Endothelial cell of umbilical vein (primary cell): ENCODE data around the gene SLCO3A1. TPM values are rescaled to one million over a fixed set of nuclear protein-coding genes. Genes with fewer than 3 reads are reported as not detected.

Experiments
- BruUV-seq: library from RNA; stranded (reverse); fragments of 400-500 nt; replicated peaks from 2 replicates; lab custom pipeline; 2021; lab: Mats Ljungman, UMichigan
- CTCF ChIA-PET: fragments of 300-600, 350-600 bp; sonication (Branson Sonifier 250); formaldehyde crosslinking; loops from one replicate; lab custom pipeline; 2021; ENCODE audit warnings: antibody characterized with exemption, inconsistent platforms; lab: Charles Lee
- POLR2A ChIA-PET: fragments of 300-600, 350-600 bp; sonication (Branson Sonifier 250); formaldehyde crosslinking; loops from one replicate; lab custom pipeline; 2021; ENCODE audit warnings: antibody characterized with exemption, inconsistent platforms; lab: Charles Lee
- DNase-seq: peaks from one replicate; pipeline ENCODE4 v3.0.0-alpha.2; 2011; ENCODE audit warnings: low read depth, low spot score
- FAIRE-seq: peaks from 2 replicates; lab custom pipeline; 2011; peaks lifted over from hg19 to GRCh38; lab: Jason Lieb, UNC
- H2AFZ ChIP-seq: 2 replicates; pipeline ENCODE4 v1.6.0; 2012; ENCODE audit warnings: low read depth, low read length, control low read depth, inconsistent platforms
- H3K27ac ChIP-seq: 2 replicates; pipeline ENCODE4 v1.5.1; 2011; ENCODE audit warnings: low read depth, mild to moderate bottlenecking, control low read depth, low read length, moderate library complexity; ENCODE audit not compliant: insufficient read depth
- H3K27me3 ChIP-seq, 2 experiments: 2 replicates each; pipeline versions ENCODE4 v1.6.0 to v1.6.1; 2011; ENCODE audit warnings: low read length in 2 of 2, mixed read lengths in 1 of 2; ENCODE audit not compliant: control insufficient read depth in 2 of 2, insufficient read depth in 2 of 2
- H3K36me3 ChIP-seq, 2 experiments: 2 replicates in 1 of 2; 3 replicates in 1 of 2; pipeline ENCODE4 v1.5.1; 2011; ENCODE audit warnings: low read length in 2 of 2, mild to moderate bottlenecking in 1 of 2, moderate library complexity in 1 of 2; ENCODE audit not compliant: control insufficient read depth in 2 of 2, insufficient read depth in 2 of 2; ENCODE audit errors: extremely low read depth in 1 of 2
- H3K4me1 ChIP-seq: 3 replicates; pipeline ENCODE4 v1.5.1; 2011; ENCODE audit warnings: mild to moderate bottlenecking, low read length; ENCODE audit not compliant: control insufficient read depth, insufficient read depth; ENCODE audit errors: extremely low read depth
- H3K4me2 ChIP-seq: 2 replicates; pipeline ENCODE4 v1.6.1; 2011; ENCODE audit warnings: low read length, control low read depth, mixed read lengths; ENCODE audit not compliant: insufficient read depth
- H3K4me3 ChIP-seq, 3 experiments: fragments of 200-600 bp in 1 of 3; sonication (generic), shearing (Covaris generic) in 1 of 3; replicated peaks in 1 of 3; 2 replicates each; pipeline ENCODE4 v1.5.1; 2011 to 2016; ENCODE audit warnings: control low read depth in 3 of 3, low read length in 3 of 3, mild to moderate bottlenecking in 2 of 3, inconsistent platforms in 1 of 3, low read depth in 1 of 3, moderate library complexity in 1 of 3; ENCODE audit not compliant: insufficient read depth in 1 of 3
- H3K79me2 ChIP-seq: 2 replicates; pipeline ENCODE4 v1.6.0; 2012; ENCODE audit warnings: low read length, inconsistent platforms; ENCODE audit not compliant: control insufficient read depth, insufficient read depth
- H3K9ac ChIP-seq: replicated peaks from 2 replicates; pipeline ENCODE3; 2011; ENCODE audit warnings: low read length, control low read depth; ENCODE audit not compliant: insufficient read depth; ENCODE audit errors: extremely low read depth
- H3K9me1 ChIP-seq: replicated peaks from 3 replicates; pipeline ENCODE4 v1.6.0; 2011; ENCODE audit warnings: mild to moderate bottlenecking, low read length; ENCODE audit not compliant: control insufficient read depth, insufficient read depth; ENCODE audit errors: extremely low read depth
- H3K9me3 ChIP-seq: replicated peaks from 2 replicates; pipeline ENCODE4 v1.5.1; 2012; ENCODE audit warnings: low read length, inconsistent platforms; ENCODE audit not compliant: control insufficient read depth, insufficient read depth
- H4K20me1 ChIP-seq: replicated peaks from 2 replicates; pipeline ENCODE3; 2011; ENCODE audit warnings: mild to moderate bottlenecking, low read length; ENCODE audit not compliant: control insufficient read depth, insufficient read depth; ENCODE audit errors: extremely low read depth
- CTCF ChIP-seq, 2 donors: IDR thresholded peaks; 1 replicate in 1 of 2; 2 replicates in 1 of 2; pipeline ENCODE4 v1.5.1; 2011; ENCODE audit warnings: low read length in 2 of 2, mild to moderate bottlenecking in 2 of 2, moderate library complexity in 2 of 2, control low read depth in 1 of 2, inconsistent platforms in 1 of 2, low read depth in 1 of 2; ENCODE audit not compliant: insufficient read depth in 1 of 2; ENCODE audit errors: extremely low read depth in 1 of 2
- EZH2 ChIP-seq: IDR thresholded peaks from 2 replicates; pipeline ENCODE4 v1.6.1; 2012; ENCODE audit warnings: borderline replicate concordance, low read depth, mild to moderate bottlenecking, moderate library complexity, low read length, inconsistent platforms; ENCODE audit not compliant: severe bottlenecking
- FOS ChIP-seq: IDR thresholded peaks from 2 replicates; pipeline ENCODE4 v1.6.1; 2011; ENCODE audit warnings: mild to moderate bottlenecking, low read length, moderate library complexity, borderline replicate concordance; ENCODE audit not compliant: insufficient read depth
- GATA2 ChIP-seq: IDR thresholded peaks from 2 replicates; pipeline ENCODE4 v1.7.0; 2011; ENCODE audit warnings: low read depth, mild to moderate bottlenecking, moderate library complexity, mixed read lengths, low read length; ENCODE audit not compliant: insufficient read length, insufficient read depth
- JUN ChIP-seq: IDR thresholded peaks from 2 replicates; pipeline ENCODE4 v1.6.1; 2011; ENCODE audit warnings: borderline replicate concordance, low read depth; ENCODE audit not compliant: insufficient read length, insufficient read depth
- MAX ChIP-seq: IDR thresholded peaks from 2 replicates; pipeline ENCODE4 v1.6.1; 2011; ENCODE audit not compliant: insufficient read depth, insufficient read length
- MYC ChIP-seq: IDR thresholded peaks from one replicate; pipeline ENCODE4 v1.6.1; 2011; ENCODE audit warnings: mild to moderate bottlenecking, low read depth, low read length
- POLR2A ChIP-seq: IDR thresholded peaks from 2 replicates; pipeline ENCODE4 v1.6.1; 2012; ENCODE audit warnings: low read depth, mild to moderate bottlenecking, control low read depth, low read length
- POLR2AphosphoS5 ChIP-seq: IDR thresholded peaks from 2 replicates; pipeline ENCODE4 v1.6.1; 2012; ENCODE audit warnings: low read depth, mild to moderate bottlenecking, control low read depth, low read length, moderate library complexity; ENCODE audit not compliant: insufficient read depth
- dilution Hi-C: fragments of 300-500 bp; cut with MboI; formaldehyde crosslinking; loops from one replicate; pipeline ENCODE4 v1.15.0; 2019; ENCODE audit warnings: low sequenced_read_pairs; ENCODE audit not compliant: extremely low pct_ligation_motif_present
- intact Hi-C: fragments of 100-400 bp; cut with micrococcal nuclease; formaldehyde crosslinking; loops from one replicate; pipeline ENCODE4 v1.10.0; 2022
- polyA plus RNA-seq, 4 experiments: library from polyadenylated mRNA; depleted of rRNA in 3 of 4; stranded (reverse) in 3 of 4; unstranded in 1 of 4; fragments of >200 nt; gene quantifications; 2 replicates each; pipeline versions ENCODE4 v1.2.1 to v1.2.3, GENCODE V29; 2011 to 2012; ENCODE audit warnings: missing spikeins in 1 of 4
- total RNA-seq: library from RNA; stranded (reverse); gene quantifications from 2 replicates; pipeline ENCODE4 v1.2.3, GENCODE V29; 2021

SLCO3A1 gene
- total and polyA plus RNA-seq, 2 donors (not counting 3 experiments of a cell fraction or from before 2014, with no cell fraction given) = 0.88 to 0.92 TPM

GRCh38 chr15:91916051-91916450, 62.5 kb downstream of the SLCO3A1 start:
- Histone ChIP-seq H3K9ac (no peak overlapping the region), H3K4me2 (no peak overlapping the region), H3K9me3 (peaks cover 4% of the 10 kb centered on the region), H2AFZ (no peak overlapping the region), H3K4me1 (no peaks in the 10 kb centered on the region), H3K79me2 (no peaks in the 10 kb centered on the region), H3K27me3 (no peaks in the 10 kb centered on the region), H3K27ac (no peak overlapping the region), H3K4me3 (no peak overlapping the region), H4K20me1 (no peaks in the 10 kb centered on the region), H3K9me1 (no peaks in the 10 kb centered on the region), H3K36me3 (no peaks in the 10 kb centered on the region)
- ChIA-PET POLR2A (no interaction called here), CTCF (no interaction called here)
- BruUV-seq = no TSS peak
- no peak for FAIRE-seq
- DNase-seq = no peak
- dilution Hi-C loops = no loop called here
- TF ChIP-seq MAX (no peak), EZH2 (no peak), POLR2A (no peak), POLR2AphosphoS5 (no peak), FOS (no peak), GATA2 (no peak), JUN (no peak), CTCF (IDR thresholded peaks at IDR 0.05; ENCODE audit: extremely low read depth in 1 of 2, insufficient read depth in 1 of 2, low read depth in 1 of 2, low read length in 2 of 2) (no peak), MYC (no peak)
- intact Hi-C loops = no loop called here
